Hematopoietic multipotent progenitor cell treated with erythropoietin and hydrocortisone succinate and interleukin-3 and kit ligand, for 6 days (in vitro differentiated cells): ENCODE results near the gene SNCB.
"Not testable (repeated sequence)": the region's sequence is repeated elsewhere in the genome, so short reads cannot be mapped to it uniquely, and the experiment has no call there.

ENCODE experiments used
- DNase-seq: peaks from one replicate; pipeline ENCODE4 v3.0.0-alpha.2; 2015

The SNCB gene

GRCh38 chr5:176596689-176597416 lies 33.5 kb downstream of the SNCB start:
- DNase-seq: peak; percentile 76

- no peak for DNase-seq
Measured at GRCh38 chr5:176596069-176596644, 34.2 kb downstream of the SNCB start.

- no peak for DNase-seq
Measured at GRCh38 chr5:176595386-176595943, 34.9 kb downstream of the SNCB start.

- no peak for DNase-seq
Measured at GRCh38 chr5:176594554-176594953, 35.8 kb downstream of the SNCB start.

GRCh38 chr5:176593273-176593869 lies 37.0 kb downstream of the SNCB start:
- no peak for DNase-seq

- no peak for DNase-seq
Measured at GRCh38 chr5:176592573-176592972, 37.8 kb downstream of the SNCB start.

- not testable (repeated sequence) for DNase-seq
Measured at GRCh38 chr5:176591667-176592066, 38.7 kb downstream of the SNCB start.

GRCh38 chr5:176590035-176590717 lies 40.2 kb downstream of the SNCB start:
- DNase-seq: no peak

- DNase-seq: no peak
Measured at GRCh38 chr5:176589039-176589769, 41.1 kb downstream of the SNCB start.

GRCh38 chr5:176588297-176588696 lies 42.0 kb downstream of the SNCB start:
- DNase-seq: no peak

GRCh38 chr5:176587398-176587797 lies 42.9 kb downstream of the SNCB start:
- DNase-seq: no peak

GRCh38 chr5:176583076-176583475 lies 47.3 kb downstream of the SNCB start:
- no peak for DNase-seq

GRCh38 chr5:176581361-176581760 lies 49.0 kb downstream of the SNCB start:
- no peak for DNase-seq

- no peak for DNase-seq
Measured at GRCh38 chr5:176579323-176579722, 51.0 kb downstream of the SNCB start.

GRCh38 chr5:176578391-176578808 lies 51.9 kb downstream of the SNCB start:
- DNase-seq: peak; percentile 59

GRCh38 chr5:176577312-176578176 lies 52.8 kb downstream of the SNCB start:
- no peak for DNase-seq

- DNase-seq: no peak
Measured at GRCh38 chr5:176575488-176576422, 54.6 kb downstream of the SNCB start.

GRCh38 chr5:176575066-176575465 lies 55.3 kb downstream of the SNCB start:
- no peak for DNase-seq

GRCh38 chr5:176574297-176574591 lies 56.1 kb downstream of the SNCB start:
- no peak for DNase-seq

- DNase-seq: peak; percentile 79
Measured at GRCh38 chr5:176573564-176574296, 56.6 kb downstream of the SNCB start.
